Head of caudate nucleus (tissue), 42 donors: Measurements from ENCODE around the gene NBL1.

ENCODE experiments used
- DNase-seq, 42 donors: peaks; one replicate each; pipeline versions ENCODE4 v3.0.0 to v3.0.0-alpha.2; 2020 to 2021; ENCODE audit warnings: mixed read lengths in 7 of 42
- intact Hi-C: fragments of 100-400 bp; cut with DNase I; formaldehyde crosslinking; loops from one replicate; pipeline ENCODE4 v1.15.0; 2022

NBL1 gene

DNA sequence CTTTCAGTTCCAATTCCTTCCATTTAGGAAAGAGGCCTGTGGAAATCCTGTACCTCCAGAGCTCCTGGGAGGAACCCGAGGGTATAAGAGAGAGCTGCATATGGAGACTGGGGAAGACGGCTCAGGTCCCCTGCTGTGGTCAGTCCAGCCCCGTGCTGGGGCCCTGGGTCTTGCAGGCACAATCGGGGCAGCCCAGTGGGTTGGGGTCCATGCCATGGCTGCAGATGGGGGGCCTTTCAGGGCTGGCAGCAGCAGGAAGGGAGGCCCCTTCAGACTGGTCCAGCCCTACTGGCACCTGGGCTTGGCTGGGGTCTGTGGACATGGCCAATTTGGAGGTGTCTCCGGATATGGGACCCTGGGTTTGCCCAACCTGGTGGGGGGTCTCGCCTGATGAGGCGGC, 38.8 kb downstream of the NBL1 start:
- no peak for DNase-seq
- intact Hi-C loops, result no loop called here

DNA sequence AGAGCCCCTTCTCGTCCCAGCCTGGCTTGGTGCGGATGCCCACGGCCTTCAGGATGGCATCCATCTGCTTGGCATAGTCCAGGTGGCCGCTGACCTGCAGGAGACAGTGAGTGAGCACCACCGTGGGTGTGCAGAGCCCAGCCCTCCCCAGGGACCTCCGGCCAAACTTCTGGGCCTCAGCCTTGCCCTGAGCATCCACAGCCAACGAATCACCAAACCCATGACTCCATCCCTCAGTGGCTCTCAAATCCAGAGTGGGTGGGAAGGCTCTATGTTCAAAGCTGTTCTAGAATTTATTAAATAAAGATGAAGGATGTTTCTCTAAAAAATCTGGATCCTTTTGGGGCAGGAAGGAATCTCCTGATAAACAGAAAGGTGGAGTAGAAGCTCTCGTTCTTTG, 39.2 kb downstream of the NBL1 start:
- no peak for DNase-seq
- intact Hi-C loops, result no loop called here

DNA sequence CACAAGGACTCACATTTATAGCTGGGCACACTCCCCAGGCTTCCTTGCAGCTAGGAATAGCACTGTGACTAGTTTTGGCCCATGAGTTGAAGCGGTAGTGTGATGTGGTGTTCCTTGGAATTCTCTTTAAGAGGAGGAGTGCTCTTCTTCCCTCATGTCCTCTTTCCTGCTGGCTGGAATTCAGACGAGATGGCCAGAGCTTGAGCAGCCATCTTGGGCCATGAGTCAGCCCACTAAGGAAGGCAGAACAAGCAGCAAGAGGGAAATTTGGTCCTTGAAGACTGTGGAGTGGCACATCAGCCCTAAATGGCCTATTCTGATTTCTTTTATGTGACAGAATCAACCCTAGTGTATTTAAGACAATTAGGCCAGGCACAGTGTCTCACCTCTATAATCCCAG, 40.6 kb downstream of the NBL1 start:
- no peak for DNase-seq
- intact Hi-C loops, result no loop called here

DNA sequence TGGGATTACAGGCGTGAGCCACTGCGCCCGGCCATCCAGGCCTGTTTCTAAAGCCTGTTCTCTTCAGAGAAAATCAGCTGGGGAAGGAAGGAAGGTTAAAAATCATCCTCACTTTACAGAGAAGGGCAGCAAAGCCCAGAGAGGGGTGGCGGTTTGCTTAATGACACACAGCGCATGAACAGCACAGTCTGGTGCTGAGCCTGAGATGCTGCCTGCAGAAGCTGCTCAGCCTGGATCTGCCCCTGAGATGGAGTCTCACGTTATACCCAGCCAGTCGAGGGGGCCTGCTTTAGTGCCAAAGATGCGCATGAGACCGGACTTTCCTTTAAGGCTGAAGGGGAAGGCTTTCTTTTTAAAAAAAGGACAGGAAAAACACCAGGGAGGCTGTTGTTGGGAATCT, 41.9 kb downstream of the NBL1 start:
- no peak for DNase-seq
- intact Hi-C loops, result no loop called here

DNA sequence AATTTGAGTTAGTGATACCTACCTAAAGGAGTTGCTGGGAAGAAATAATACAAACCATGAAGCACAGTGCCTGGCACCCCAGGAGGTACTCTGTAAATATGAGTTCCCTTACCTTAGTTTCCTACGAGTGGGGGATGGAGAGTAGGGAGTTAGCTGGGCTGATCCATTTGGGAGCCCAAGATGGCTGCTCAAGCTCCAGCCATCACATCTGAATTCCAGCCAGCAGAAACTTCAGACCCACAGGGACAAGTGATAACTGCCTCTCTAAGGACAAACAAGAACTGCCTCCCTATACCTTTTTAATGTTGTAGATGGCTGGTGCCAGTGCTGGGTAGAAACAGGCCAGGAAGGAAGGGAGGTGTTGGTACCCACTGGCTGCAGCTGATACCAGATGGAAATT, 43.3 kb downstream of the NBL1 start:
- intact Hi-C loops, result no loop called here
- no peak for DNase-seq

DNA sequence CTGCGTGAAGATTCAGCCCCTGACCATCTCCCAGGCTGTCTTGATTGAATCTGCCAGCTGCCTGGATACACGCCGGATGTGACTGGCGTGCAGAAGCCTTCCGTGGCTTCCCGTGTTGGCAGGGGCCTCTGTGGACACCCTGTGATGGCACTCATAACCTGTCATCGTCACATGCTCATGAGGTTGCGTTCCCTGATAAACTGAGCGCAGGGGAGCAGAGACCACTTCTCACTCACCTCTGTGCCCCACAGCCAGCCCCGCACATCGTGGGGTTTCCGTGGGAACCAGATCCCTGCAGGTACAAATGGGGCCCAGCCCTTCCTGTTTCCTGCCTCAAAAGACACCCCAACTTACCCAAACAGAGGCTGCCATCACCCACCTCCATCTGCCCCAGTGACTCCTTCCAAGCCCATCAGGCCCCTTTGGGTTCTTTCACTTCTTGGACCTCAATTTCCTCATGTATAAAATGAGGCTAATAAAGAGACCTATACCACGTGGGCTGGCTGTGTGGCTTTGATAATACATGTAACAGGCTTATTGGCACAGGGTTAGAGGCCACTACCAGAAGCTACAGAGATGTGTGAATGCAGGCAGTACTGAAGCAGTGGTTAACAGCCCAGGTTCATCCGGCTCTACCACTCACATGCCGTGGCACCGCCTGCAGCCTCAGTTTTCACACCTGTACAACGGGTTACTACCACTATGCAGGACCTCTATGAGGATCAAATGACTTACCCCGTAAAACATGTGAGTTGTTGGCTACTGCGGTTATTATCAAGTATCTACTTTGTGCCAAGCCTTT, 44.1 kb downstream of the NBL1 start:
- intact Hi-C loops, result no loop called here
- no peak for DNase-seq

DNA sequence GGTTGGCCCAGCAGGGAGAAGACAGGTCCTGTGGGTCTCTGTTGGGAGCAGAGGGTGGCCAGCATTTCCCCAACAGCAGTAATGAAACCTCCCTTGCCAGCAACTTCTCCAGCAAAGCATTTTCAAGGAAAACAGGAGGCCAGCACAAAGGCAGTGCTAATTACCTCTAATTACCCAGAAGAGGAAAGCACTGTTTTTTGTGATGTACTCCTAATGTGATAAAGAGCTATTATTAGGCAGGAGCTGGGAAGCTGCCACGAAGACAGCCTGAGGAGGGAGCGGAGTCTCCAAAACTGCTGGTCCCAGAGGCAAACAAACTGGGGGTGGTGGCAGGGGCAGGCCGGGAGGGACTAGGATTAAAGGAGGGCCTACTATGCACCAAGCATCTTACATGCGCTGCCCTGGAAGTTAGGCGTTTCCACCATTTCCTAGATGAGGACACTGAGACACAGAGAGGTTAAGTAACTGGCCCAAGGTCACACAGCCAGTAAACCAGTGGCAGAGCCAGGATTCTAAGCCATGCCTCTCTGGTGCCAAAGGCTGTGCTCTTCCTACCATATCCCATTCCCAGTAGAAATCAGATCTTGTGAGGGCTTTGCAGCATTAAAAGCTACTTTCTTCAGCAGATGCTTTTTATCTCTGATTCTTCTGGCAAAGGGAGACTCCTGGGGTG, 45.1 kb downstream of the NBL1 start:
- DNase-seq, result peak in 1 of 42 donors; percentile 27

DNA sequence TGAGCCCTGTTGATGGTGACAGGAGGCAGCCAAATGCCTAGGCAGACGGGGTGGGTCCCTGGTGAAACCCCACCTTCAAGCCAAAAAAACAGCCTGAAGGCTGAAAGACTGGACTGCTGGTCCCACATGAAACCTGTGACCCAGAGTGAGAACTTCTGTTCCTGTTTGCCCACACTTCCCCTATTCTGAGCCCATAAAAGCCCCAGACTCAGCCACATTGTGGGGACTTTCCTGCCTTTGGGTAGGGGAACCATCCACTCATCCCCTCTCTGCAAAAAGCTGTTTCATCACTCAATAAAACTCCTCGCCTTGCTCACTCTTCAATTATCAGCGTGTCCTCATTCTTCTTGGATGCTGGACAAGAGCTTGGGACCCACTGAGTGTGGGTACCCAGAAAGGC, 45.7 kb downstream of the NBL1 start:
- intact Hi-C loops, result no loop called here

More for the DNA sequence above, 45.1 kb downstream of the NBL1 start:
- intact Hi-C loops, result no loop called here

DNA sequence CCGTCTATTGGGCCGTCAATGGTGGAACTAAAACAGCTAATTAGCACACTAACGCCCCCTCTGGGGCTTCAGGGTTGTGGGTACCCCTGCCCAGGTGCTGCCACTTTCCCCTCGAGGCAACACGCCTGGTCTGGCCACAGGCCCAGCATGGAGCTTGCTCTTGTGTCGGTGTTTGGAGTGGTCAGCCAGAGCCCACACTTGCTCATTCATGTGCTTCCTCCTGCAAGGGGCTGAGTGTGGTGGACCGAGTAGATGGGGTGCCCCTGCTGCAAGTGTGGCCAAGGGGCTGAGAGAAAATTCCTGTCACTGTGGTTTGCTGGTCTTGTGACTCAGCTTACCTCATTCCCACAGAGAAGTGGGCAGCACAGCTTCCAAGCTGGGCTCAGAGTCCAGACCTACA, 46.2 kb downstream of the NBL1 start:
- intact Hi-C loops, result no loop called here
- no peak for DNase-seq

More for the DNA sequence above, 45.7 kb downstream of the NBL1 start:
- DNase-seq, result no peak

DNA sequence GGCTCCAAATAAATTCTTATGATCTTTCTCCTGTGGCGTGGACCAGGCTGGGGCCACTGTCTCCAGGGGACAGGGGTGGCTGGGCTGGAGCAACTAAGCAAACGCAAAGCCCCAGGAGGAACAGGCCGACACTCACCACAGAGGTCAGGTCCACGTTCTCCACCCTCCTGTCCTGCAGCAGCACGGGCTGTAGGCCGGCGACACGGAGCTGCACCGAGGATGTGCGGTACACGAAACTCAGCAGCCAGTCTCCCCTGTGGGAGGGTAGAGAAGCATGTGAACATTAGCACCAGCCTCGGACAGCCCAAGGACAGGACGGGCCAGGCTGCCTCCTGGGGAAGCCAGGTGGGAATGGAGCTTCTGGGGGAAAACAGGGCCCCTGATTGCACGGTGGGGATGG, 50.2 kb downstream of the NBL1 start:
- DNase-seq, result no peak
- intact Hi-C loops, result no loop called here

DNA sequence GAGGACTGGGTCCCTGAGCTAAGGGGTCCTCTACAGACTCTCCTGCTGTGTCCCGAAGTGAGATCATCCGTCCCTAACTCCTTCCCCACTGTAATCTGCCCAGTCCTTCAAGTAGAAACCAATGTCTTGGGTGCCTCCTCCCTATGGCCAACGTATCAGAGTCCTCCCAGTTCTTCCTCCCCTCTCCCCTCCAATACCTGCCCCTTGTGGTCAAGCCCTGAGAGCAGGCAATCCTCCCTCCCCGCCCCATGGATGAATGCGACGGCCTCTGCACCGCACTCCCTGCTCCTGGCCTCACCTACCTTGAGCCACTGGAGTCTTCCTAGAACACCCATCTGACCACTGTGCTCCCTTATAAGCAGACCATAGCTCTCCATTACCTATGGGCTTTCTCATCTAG, 51.7 kb downstream of the NBL1 start:
- DNase-seq, result no peak
- intact Hi-C loops, result no loop called here

DNA sequence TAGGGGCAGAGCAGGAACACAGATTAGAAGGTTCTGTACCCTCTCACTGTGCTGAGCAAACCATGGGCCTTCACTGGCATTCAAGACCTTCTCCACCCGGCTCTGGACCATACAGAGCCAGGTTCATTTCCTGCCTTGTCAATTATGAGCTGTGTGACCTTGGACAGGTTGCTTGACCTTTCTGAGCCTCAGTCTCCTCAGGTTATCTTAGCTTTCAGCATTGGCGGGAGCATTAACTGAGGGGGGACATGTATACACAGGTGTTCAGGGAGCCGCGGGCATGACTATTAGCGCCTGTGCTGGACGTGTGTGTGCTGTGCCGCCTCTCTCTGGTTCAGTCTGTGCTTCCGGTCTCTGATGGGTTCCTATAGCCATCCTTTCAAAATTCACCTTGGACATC, 52.7 kb downstream of the NBL1 start:
- DNase-seq, result no peak
- intact Hi-C loops, result no loop called here

DNA sequence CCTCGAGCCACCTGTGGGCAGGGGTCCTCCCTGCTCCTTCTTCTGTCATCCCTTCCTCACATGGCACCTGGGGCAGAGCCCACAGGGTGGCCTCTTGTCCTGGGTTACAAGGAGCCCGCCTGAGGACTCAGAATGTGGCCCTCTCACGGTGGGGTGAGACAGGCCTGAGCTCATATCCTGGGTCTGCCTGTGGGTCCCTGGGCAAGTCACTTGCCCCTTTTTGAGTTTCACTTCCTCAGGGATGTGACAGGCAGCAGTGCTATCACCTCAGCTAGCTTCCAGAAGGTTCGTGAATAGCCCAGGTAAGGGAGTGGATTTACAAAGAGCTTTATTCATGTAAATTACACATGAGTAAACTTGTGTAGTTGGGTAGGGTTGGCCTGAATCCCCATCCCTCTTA, 54.1 kb downstream of the NBL1 start:
- DNase-seq, result no peak
- intact Hi-C loops, result no loop called here

DNA sequence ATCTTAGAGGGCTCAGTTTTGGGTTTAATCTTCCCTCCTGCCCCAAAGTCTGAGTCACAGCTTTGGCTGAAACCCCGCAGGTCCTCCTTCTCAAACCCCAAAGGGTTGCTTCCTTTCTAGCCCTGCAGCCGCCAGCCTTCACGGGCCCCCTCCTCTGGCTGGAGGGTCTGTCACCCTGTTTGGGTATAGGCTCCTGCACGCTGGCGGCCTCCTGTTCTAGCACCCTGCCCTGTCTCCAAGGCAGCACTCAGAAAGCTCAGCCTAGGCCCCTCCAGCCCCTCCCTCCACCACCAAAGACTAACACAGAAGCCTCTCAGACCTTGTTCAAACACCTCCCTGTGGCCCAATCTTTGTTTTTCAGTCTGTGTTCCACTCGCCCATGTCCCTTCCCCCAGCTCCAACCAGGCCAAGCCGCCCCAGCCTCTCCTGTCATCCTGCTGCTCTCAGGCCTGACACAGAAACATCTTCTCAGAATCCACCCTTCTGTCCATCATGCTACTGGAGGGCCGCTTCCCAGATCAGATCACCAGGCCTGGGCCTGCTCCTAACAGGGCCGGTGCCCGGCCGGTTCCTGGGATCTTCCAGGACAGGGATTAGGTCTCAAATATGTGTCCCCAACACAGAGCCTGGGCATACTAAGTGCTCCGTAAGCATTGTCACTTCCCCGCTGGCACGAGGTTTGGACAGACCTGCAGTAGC, 56.1 kb downstream of the NBL1 start:
- intact Hi-C loops, result no loop called here
- DNase-seq, result no peak

DNA sequence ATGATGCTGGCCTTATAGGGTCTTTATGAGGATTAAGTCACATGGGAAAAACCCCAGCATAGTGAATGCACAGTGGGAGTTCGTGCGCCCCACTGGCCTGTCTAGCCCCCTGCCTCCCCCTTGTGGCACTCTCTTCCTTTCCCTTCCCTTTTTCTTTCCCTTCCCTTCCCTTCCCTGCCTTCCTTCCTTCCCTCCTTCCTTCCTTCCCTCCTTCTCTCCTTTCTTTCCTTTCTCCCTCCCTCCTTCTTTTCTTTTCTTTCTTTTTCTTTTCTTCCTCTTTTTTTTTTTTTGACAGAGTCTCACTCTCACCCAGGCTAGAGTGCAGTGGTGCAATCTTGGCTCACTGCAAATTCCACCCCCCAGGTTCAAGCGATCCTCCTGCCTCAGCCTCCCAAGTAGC, 59.2 kb downstream of the NBL1 start:
- no peak for DNase-seq
- intact Hi-C loops, result no loop called here

DNA sequence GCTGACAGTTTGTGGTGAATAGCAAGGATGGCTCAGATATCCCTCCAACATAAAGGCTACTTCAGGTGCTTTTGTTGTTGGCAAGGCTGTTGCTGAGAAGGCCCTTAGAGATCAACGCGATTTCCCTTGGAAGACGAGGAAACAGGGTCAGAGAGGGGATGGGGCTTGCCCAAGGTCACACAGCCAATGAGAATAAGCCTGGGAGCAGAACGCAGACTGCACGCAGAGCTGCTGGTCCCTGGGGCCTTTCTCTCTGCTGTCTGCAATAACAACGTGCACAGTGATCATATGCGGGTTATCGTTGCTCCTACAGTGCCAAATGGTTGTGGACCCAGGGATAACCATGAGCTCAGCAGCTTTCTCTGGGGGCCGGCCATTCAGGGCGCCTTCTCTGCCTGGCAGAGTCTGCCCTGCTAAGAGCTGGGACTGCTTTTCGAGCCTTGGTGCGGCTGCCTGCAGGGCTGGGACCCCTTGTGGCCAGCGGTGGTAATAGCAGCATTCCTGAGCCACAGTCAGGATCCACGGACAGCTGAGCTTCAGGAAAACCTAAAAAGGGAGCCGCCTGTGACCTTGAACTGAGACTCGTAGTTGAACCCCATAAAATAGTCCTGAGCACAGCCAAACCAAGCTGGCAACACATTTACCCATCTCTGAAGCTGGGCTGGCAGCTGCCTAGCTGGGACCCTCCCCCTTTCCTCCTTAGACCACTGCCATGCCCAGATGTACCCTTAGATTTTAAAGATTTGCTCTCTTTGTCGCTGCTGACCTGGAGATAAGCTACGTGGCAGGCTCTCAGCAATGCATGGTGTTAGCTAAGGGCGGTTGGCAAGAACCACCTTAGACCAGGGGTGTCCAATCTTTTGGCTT, 60.4 kb downstream of the NBL1 start:
- peak; percentile 73 to 93 (median 84) for DNase-seq
- intact Hi-C loops, result no loop called here

DNA sequence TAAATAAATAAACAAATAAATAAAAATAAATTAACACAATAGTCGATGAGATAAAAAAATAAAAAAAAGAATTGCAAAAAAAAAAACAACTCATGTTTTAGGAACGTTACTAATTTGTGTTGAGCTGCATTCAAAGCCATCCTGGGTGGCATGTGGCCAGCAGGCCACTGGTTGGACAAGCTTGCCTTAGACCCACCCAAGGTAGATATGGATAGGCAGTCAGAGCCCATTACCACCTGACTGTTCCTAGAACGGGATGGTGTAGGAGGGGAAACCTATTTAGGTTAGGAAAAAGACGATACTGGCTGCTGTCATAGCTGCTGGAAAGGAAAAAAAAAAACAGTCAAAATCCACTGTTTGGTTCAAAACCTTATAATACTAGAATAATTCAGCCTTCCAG, 61.4 kb downstream of the NBL1 start:
- intact Hi-C loops, result no loop called here
- DNase-seq, result peak in 20 of 42 donors; percentile 12 to 75 (median 44)

DNA sequence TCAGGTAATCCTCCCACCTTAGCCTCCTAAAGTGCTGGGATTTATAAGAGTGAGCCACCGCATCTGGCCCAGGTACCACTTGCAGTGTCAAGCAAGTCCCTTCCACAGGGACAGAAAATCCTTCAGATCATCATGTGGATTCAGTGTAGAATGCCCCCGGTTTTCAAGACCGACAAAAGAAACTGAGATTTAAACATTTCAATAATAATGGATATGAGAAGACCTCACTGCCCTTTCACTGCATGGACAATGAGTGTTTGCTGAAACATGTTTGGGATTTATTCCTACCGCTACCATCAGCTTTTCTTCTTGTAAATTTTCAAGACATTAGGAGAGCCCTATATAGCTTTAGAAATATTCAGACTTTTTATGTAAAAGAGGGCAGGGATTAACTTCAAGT, 62.0 kb downstream of the NBL1 start:
- DNase-seq, result no peak
- intact Hi-C loops, result loop anchor here (2.0 kb wide), 1 partner anchor 35 kb away; no protein-coding TSS in a partner anchor
